NT2/D1 (cell line): ENCODE measurements around the gene OCIAD1.
"Not testable (repeated sequence)": the region's sequence is repeated elsewhere in the genome, so short reads cannot be mapped to it uniquely, and the experiment has no call there.

Source experiments
- DNase-seq: peaks from one replicate; pipeline ENCODE4 v3.0.0-alpha.2; 2011; ENCODE audit warnings: low read depth, low spot score
- H3K27me3 ChIP-seq: 2 replicates; pipeline ENCODE4 v1.6.0; 2011; ENCODE audit warnings: mild to moderate bottlenecking; ENCODE audit not compliant: insufficient read length, insufficient read depth
- H3K36me3 ChIP-seq: 2 replicates; pipeline ENCODE4 v1.6.1; 2011; ENCODE audit warnings: mild to moderate bottlenecking, low read length, mixed read lengths; ENCODE audit not compliant: insufficient read depth, insufficient read length
- H3K4me1 ChIP-seq: 2 replicates; pipeline ENCODE4 v1.5.1; 2011; ENCODE audit not compliant: insufficient read depth, insufficient read length
- H3K4me3 ChIP-seq: 2 replicates; pipeline ENCODE4 v1.5.1; 2011; ENCODE audit warnings: low read depth; ENCODE audit not compliant: insufficient read length
- H3K9ac ChIP-seq: 2 replicates; pipeline ENCODE4 v1.6.0; 2011; ENCODE audit warnings: low read depth; ENCODE audit not compliant: insufficient read length
- H3K9me3 ChIP-seq: 2 replicates; pipeline ENCODE4 v1.5.1; 2011; ENCODE audit warnings: mild to moderate bottlenecking, low read length; ENCODE audit not compliant: insufficient read depth
- SUZ12 ChIP-seq: IDR thresholded peaks from 2 replicates; pipeline ENCODE4 v1.6.1; 2011; ENCODE audit not compliant: insufficient read length, insufficient read depth; ENCODE audit errors: extremely low read depth
- YY1 ChIP-seq: IDR thresholded peaks from 2 replicates; pipeline ENCODE4 v1.6.1; 2011; ENCODE audit not compliant: insufficient read length, insufficient read depth
- ZNF274 ChIP-seq: IDR thresholded peaks from 2 replicates; pipeline ENCODE4 v1.6.1; 2011; ENCODE audit warnings: mild to moderate bottlenecking, low read depth, low read length

The OCIAD1 gene

DNA sequence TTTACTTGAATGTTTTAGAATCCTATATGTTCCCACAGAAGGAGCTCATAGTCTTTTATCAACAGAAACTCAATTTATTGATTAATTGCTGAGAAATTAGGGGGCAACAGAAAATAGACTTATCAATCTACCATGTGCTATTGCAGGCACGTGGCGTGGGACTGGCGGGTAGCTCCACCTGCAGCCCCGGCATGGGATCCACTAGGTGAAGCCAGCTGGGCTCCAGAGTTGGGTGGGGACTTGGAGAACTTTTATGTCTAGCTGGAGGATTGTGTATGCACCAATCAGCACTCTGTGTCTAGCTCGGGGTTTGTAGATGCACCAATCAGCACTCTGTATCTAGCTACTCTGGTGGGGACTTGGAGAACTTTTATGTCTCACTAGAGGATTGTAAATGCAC lies 3.3 kb upstream of the OCIAD1 start:
- DNase-seq = no peak
- TF ChIP-seq ZNF274 = no peak
- TF ChIP-seq SUZ12 = no peak
- TF ChIP-seq YY1 = no peak
- Histone ChIP-seq H3K27me3 (no peaks in the 10 kb centered on the region), H3K9me3 (no peaks in the 10 kb centered on the region; the same call in 1 of the 2 replicates), H3K36me3 (no peaks in the 10 kb centered on the region), H3K4me1 (no peaks in the 10 kb centered on the region), H3K4me3 (no peak overlapping the region), H3K9ac (no peak overlapping the region)

DNA sequence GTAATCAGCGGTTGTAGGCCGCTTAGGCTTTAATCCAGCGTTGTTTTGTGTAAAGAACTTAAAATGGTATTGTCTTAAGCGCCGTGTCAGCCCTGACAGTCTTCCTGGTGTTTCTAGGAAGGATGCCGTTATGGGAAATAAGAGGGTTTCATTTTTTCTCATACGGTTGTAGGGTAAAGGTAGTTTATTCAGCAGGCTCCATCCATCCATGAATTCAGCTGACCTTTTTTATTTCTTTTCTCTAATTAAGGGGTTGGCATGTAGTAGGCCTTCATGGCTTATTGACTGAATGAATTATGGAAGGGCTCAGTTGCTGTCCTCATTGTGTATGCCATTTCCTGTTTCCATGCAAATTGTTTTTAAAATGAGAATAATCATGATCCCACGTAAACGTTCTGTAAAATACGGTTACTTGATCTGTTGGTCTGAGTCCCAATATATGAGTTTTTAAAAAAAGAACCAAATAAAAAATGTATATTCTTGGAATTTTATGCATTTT lies 693 bp downstream of the OCIAD1 start:
- Histone ChIP-seq H3K4me1 (no peaks in the 10 kb centered on the region), H3K36me3 (peaks cover 27% of the 10 kb centered on the region), H3K4me3 (peak overlapping the region; percentile 97), H3K9ac (peak overlapping the region; percentile 98), H3K9me3 (no peaks in the 10 kb centered on the region; the same call in 1 of the 2 replicates), H3K27me3 (no peaks in the 10 kb centered on the region)
- DNase-seq = no peak
- TF ChIP-seq YY1 (no peak), ZNF274 (no peak), SUZ12 (no peak)

GRCh38 chr4:48832571-48832970 lies 1.7 kb downstream of the OCIAD1 start:
- no peak for TF ChIP-seq YY1
- TF ChIP-seq ZNF274 = no peak
- no peak for TF ChIP-seq SUZ12
- H3K27me3 ChIP-seq = no peaks in the 10 kb centered on the region
- H3K4me1 ChIP-seq = no peaks in the 10 kb centered on the region
- no peaks in the 10 kb centered on the region; the same call in 1 of the 2 replicates for H3K9me3 ChIP-seq
- DNase-seq = no peak
- peak overlapping the region; percentile 97 for H3K4me3 ChIP-seq
- H3K9ac ChIP-seq = peak overlapping the region; percentile 39
- peaks cover 30% of the 10 kb centered on the region for H3K36me3 ChIP-seq

DNA sequence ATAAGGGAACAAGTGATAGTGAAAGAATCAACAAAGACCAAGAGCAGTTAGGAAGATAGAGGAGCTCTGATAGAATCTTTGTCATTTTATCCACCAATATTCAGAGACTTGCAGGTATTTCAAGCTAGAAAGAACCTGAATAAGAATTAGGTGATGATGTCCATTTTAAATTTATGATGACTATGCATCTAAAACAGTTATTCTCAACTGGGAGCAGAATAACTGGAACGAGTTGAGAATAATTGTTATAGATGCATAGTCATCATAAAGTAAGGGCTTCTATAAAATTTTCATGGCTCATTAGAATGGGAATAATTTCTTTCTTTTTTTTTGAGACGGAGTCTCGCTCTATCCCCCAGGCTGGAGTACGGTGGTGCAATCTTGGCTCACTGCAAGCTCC lies 5.8 kb downstream of the OCIAD1 start:
- H3K4me3 ChIP-seq = no peak overlapping the region
- no peaks in the 10 kb centered on the region for H3K27me3 ChIP-seq
- no peak overlapping the region for H3K9ac ChIP-seq
- no peak for DNase-seq
- H3K9me3 ChIP-seq = no peaks in the 10 kb centered on the region
- no peak for TF ChIP-seq ZNF274
- TF ChIP-seq SUZ12 = no peak
- TF ChIP-seq YY1 = no peak
- H3K4me1 ChIP-seq = no peaks in the 10 kb centered on the region
- peaks cover 55% of the 10 kb centered on the region for H3K36me3 ChIP-seq

- Histone ChIP-seq H3K9me3 (no peaks in the 10 kb centered on the region), H3K4me1 (no peaks in the 10 kb centered on the region), H3K4me3 (no peak overlapping the region), H3K36me3 (peaks cover 64% of the 10 kb centered on the region), H3K27me3 (no peaks in the 10 kb centered on the region), H3K9ac (no peak overlapping the region)
- TF ChIP-seq SUZ12 (no peak), YY1 (no peak), ZNF274 (no peak)
- DNase-seq = no peak
Measured at GRCh38 chr4:48841045-48841827, 10.3 kb downstream of the OCIAD1 start.

DNA sequence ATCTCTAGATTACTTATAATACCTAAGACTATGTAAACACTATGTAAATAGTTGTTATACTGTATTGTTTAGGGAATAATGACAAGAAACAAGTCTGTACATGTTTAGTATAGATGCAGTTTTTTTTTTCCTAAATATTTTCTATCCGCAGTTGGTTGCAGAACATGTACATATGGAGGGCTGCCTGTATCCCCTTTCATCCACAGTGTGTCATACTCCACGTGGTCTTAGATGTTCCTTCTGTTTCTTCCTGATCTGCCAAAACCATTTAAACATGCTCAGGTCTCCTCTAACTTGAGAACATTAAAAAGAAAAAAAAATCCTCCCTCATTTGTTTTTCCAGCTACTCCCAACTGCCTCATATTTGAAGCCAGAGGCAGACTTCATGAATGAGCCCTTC lies 14.0 kb downstream of the OCIAD1 start:
- Histone ChIP-seq H3K9ac (no peak overlapping the region), H3K36me3 (peaks cover 67% of the 10 kb centered on the region)
- no peak for TF ChIP-seq SUZ12
- no peak for TF ChIP-seq ZNF274
- no peak for TF ChIP-seq YY1

GRCh38 chr4:48848799-48849198 lies 17.9 kb downstream of the OCIAD1 start:
- not testable (repeated sequence) for H3K4me3 ChIP-seq, H3K4me1 ChIP-seq, H3K27me3 ChIP-seq, DNase-seq, H3K9ac ChIP-seq, H3K9me3 ChIP-seq
- H3K36me3 ChIP-seq = peaks cover 73% of the 10 kb centered on the region

More for the DNA sequence above, 14.0 kb downstream of the OCIAD1 start:
- no peak for DNase-seq
- Histone ChIP-seq H3K4me3 (no peak overlapping the region), H3K27me3 (no peaks in the 10 kb centered on the region), H3K9me3 (no peaks in the 10 kb centered on the region), H3K4me1 (no peaks in the 10 kb centered on the region)

DNA sequence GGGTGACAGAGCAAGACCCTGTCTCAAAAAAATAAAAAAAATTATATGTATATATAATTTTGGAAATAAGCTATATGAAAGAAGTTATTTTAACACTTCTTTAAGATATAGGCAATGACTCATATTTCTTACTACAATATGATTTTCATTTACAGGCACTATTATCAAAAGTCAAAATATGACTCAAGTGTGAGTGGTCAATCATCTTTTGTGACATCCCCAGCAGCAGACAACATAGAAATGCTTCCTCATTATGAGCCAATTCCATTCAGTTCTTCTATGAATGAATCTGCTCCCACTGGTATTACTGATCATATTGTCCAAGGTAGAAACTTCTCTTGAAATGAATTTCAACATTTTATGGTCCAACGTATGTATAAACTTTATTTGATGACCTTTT lies 20.8 kb downstream of the OCIAD1 start:
- Histone ChIP-seq H3K36me3 (peaks cover 76% of the 10 kb centered on the region), H3K9ac (no peak overlapping the region), H3K9me3 (no peaks in the 10 kb centered on the region), H3K4me3 (no peak overlapping the region), H3K27me3 (no peaks in the 10 kb centered on the region), H3K4me1 (no peaks in the 10 kb centered on the region)
- no peak for TF ChIP-seq SUZ12
- no peak for TF ChIP-seq ZNF274
- TF ChIP-seq YY1 = no peak
- DNase-seq = no peak
